HG03108 (cell line): ENCODE data around the gene JARID2.

Experiments
- ATAC-seq: cut with Tn5 transposase; IDR thresholded peaks from one replicate; pipeline ENCODE4 v1.9.1; 2021; ENCODE audit warnings: moderate library complexity; ENCODE audit not compliant: unreplicated experiment

JARID2 gene

DNA sequence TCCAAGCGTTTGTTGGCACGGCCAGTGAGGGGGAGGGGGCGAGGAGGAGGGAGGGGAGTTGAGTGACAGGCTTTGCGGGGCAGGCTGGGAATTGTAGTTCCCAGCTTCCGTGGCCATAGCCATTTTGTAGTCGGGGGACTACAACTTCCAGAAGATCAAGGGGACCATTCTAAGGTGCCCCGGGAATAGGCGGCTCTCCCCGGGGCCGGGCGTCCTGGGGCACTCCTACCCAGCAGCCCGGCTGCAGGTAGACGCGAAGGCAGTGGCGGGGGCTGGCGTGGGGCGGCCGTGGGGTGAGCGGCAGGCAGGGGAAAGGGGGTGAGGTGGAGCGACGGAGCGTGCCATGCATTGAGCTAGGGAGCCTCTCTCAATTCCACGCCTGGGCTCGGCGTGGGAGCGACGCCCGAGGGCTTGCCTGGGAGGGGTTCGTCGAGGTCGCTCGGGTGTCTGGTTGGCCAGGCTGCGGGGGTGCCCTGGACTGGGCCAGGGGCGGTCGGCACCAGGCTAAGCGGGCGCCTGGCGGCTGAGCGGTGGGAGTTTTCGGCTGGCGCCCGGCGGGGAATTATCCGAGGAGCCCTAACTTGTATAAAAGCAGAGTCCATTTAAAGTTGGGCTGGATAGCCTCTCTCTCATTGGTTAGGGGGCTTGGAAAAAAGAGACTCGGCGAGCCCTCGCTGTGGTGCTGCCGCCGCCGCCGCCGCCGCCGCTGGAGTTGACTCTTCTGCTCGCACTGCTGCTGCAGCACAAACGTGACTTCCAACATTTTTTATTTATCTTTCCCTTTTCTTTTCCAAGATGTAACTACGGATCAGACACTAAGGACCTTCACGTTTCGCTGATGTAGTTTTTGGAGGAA lies at the start of gene JARID2:
Gene JARID2, plus strand, starts transcription at position 709 of the 856 bp plus-strand sequence. CDS start 471 bp downstream, outside the sequence.
- ATAC-seq = peak; percentile 44

DNA sequence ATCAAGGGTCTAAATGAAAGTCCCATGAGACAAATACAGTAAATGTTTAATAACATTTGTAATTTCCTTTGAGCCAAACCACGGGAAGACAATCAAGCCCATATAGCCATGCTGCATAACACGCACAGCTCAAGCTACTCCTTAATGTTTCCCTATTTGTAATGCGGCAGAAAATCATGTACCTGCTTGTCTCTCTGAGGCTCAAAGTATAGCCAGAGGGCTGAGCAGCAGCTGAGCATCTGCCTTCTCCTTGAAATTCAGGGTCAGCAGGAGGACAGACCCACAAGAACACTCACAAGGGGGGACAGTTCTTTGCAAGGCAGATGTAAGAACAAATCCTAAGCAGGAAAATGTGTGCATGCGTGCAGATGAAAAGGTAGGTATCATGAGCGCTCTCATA lies 45.8 kb upstream of the JARID2 start:
- ATAC-seq = no peak

DNA sequence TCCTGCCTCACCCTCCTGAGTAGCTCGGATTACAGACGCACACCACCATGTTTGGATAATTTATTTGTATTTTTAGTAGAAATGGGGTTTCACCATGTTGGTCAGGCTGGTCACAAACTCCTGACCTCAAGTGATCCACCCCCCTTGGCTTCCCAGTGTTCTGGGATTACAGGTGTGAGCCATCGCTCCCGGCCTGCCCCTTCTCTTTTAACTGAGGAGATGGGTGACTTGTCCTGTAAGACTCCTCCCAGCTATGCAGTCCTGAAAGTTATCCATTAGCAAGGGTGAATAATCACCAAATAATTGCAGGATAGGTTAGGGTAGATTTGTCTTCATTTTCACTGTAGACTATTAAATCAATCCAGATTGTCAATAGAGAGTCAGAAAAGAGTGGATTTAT lies 40.5 kb upstream of the JARID2 start:
- ATAC-seq = no peak

DNA sequence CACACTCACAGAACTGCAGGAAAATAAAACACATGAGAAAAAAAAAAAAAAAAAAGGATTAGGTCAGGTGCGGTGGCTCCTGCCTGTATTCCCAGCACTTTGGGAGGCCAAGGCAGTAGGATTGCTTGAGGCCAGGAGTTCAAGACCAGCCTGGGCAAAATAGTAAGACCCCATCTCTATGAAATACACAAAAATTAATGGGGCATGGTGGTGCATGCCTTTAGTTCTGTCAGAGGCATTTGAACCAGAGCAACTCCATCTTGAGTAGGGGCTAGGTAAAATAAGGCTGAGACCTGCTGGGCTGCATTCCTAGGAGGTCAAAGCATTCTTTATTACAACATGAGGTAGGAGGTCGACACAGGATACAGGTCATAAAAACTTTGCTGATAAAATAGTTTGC lies 39.0 kb upstream of the JARID2 start:
- ATAC-seq = no peak

DNA sequence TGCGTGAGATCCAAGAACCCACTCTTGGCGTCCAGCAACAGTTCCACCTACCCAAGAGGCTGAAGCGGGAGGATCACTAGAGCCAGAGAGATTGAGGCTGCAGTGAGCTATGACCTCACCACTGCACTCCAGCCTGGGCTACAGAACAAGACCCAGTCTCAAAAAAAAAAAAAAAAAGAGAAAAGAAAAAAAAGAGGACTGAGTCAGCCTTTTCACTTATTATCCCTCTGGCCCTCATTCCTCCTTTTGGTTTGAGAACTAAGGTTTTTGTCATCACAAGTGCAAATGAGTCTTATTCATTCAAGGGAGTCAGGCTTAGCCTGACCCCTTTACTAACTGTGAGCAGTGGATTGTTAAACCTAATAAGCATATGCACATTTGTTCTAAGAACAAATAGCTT lies 37.9 kb upstream of the JARID2 start:
- ATAC-seq = no peak

DNA sequence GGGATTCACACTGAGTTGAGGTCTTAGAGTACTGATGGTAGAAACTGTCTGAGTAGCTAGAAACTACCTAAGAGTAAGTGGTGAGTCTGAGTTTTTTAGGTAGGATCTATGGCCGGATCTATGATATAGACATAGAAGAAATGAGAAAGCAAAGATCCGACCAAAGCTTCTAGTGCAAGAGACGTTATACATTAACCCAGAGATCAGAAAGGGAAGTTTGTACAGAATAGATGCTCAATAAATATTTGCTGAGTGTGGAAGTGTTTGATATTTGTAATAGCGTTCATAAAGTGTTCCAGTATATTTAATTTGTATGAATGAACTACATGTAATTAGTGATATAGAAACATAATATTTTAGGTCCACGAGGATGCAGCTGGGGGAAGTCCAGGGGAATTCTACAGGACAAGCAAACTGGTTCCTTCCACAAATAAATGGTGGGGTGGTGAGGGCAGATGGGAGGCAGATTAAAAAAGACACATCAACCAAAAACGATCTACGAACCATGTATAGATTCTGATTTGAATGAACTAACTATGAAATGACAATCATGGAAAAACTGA lies 31.9 kb upstream of the JARID2 start:
- ATAC-seq = no peak

DNA sequence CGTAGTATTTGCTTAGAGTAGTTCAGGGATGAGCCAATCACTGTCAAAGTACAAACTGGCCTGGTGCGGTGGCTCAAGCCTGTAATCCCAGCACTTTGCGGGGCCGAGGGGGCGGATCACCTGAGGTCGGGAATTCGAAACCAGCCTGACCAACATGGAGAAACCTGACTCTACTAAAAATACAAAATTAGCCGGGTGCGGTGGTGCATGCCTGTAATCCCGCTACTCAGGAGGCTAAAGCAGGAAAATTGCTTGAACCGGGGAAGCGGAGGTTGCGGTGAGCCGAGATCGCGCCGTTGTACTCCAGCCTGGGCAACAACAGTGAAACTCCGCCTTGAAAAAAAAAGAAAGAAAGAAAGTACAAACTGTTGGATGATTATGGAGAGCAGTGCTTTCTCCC lies 27.5 kb upstream of the JARID2 start:
- no peak for ATAC-seq

DNA sequence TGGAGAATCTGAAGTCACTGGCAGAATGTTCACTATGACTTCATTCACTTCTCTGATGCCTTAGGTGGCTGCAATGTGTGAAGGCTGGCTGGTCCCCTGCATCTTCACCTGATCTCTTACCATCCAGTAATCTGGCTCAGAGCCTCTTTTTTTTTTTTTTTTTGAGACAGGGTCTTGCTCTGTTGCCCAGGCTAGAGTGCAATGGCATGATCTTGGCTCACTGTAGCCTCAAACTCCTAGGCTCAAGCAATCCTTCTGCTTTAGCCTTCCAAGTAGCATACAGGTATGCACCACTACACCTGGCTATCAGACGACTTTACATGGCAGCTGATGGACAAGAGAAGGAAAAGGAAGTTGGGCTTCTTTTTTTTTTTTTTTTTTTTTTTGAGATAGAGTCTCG lies 25.8 kb upstream of the JARID2 start:
- no peak for ATAC-seq

DNA sequence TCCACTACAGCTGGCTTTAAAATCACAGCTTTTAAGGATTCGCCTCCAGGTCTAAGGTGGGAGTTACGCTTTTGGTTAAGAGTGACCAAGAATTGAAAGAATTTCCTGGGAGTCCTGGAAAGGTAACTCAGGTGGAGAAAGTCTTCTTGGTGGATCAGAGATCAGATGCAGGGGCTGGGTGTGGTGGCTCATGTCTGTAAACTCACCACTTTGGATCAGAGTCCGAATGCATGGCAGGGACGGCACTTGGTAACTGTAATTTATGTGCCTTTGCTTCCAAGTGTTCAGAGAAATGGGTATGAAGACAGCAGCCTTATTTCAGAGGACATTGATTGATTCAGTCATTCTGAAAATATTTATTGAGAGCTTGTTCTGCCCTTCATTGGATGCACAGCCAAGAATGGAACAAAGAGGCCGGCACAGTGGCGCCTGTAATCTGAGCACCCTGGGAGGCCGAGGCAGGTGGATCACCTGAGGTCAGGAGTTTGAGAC lies 18.0 kb upstream of the JARID2 start:
- no peak for ATAC-seq

DNA sequence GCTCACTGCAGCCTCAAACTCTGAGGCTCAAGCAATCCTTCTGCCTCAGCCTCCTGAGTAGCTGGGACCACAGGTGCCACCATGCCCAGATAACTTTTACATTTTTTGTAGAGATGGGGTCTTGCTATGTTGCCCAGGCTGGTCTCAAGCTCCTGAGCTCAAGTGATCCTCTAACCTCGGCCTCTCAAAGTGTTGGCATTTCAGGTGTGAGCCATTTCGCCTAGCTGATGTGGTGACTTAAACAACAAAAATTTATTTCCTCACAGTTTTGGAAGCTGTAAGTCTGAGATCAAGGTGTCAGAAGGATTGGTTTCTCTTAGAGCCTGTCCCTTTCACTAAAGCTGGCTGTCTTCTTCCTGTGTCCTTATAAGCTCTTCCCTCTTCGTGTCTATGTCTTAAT lies 15.0 kb upstream of the JARID2 start:
- ATAC-seq = no peak

DNA sequence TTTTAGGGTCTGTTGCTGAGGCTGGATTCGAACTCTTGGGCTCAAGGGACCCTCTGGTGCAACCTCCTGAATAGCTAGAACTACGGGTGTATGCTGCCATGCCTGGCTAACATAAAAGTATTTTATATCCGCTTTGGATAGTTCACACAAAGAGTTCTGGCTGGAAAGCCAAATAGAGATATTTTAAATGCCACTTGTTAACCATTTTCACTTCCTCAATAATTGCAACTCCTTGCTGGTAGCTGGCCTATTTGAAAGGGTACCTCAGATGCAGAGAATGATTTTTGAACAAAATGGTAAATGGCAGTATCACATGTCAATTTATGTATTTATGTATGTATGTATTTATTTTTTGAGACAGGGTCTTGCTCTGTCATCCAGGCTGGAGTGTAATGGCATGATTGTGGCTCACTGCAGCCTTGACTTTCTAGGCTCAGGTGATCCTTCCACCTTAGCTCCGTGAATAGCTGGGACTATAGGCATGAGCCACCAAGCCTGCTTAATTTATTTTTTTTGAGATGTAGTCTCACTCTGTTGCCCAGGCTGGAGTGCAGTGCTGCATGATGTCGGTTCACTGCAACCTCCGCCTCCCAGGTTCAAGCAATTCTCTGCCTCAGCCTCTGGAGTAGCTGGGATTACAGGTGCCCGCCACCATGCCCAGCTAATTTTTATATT lies 12.9 kb upstream of the JARID2 start:
- no peak for ATAC-seq

DNA sequence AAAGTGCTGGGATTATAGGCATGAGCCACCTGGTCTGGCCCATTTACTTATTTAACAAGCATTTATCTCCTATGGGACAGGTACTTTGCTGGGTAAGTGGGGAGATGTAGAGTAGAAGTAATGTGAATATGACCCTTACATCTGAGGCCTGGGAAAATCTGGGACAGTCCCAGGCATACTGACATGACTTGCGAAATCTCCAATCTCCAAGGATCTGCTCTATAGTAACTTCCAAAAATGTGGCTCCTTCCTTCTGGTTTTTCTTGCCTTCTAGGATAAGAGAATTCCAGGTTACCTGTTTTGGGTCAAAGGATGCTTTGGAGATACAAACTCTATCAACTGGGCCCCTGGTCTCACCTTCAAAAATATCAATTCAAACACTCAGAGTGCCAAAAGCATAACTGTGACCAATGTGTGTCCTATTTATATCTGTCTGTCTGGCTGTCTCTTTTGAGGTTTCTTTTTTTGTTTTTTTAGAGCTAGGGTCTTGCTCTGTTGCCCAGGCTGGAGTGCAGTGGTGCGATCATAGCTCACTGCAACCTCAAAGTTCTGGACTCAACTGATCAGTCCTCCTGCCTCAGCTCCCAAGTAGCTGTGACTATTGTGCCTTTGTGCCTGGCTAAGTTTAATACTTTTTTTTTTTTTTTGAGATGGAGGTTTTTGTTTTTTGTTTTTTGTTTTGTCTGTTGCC lies 11.7 kb upstream of the JARID2 start:
- ATAC-seq = no peak

DNA sequence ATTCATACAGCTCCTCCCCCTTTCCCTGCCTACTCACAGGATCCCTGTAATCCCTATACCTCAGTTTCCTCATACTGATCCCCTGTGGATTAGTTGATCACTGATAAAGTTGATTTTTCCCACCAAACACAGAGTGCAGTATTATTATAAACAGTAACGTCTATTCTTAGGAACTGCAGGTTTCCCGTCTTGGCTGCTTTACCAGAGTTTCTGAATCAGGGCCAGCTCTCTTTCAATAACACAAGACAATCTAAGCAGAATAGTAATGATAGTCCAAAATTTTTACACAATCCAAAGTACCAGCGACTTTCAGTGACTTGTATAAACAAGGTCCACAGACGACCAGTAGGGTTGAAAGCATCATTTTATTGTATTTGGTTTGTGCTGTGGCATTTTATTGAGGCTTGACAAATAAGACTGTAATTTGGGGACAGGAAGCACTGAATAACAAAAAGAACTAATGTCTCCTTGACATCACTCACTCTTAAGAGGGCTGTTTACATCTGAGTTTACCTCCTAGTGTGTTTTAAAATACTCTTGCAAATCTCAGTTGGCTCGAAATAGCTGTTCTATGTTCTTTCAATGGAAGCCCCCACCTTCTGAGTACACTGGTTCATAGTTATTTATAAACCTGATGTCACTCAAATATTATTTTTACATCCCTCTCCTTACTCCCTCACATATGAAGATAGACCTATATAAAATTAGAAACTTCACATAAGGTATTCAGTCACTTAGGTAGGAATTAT lies 6.1 kb upstream of the JARID2 start:
- no peak for ATAC-seq

DNA sequence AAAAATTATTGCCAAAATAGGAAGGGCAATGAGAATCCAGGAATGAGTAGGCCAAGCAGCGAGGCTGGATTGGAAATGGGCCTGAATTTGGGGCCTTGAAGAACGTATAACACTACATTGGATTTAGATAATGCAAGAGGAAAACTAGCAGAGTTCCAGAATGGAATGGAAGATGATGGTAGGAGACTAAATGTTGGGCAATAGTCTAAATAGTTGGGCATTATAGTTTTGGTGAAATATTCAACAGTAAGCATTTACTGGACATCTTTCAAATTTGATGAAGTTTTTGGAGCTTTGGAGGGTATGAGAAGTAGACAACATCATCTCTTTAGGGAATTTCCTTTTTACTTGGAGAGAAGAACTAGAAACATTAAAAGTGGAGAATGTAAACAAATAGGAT lies 3.4 kb upstream of the JARID2 start:
- no peak for ATAC-seq

DNA sequence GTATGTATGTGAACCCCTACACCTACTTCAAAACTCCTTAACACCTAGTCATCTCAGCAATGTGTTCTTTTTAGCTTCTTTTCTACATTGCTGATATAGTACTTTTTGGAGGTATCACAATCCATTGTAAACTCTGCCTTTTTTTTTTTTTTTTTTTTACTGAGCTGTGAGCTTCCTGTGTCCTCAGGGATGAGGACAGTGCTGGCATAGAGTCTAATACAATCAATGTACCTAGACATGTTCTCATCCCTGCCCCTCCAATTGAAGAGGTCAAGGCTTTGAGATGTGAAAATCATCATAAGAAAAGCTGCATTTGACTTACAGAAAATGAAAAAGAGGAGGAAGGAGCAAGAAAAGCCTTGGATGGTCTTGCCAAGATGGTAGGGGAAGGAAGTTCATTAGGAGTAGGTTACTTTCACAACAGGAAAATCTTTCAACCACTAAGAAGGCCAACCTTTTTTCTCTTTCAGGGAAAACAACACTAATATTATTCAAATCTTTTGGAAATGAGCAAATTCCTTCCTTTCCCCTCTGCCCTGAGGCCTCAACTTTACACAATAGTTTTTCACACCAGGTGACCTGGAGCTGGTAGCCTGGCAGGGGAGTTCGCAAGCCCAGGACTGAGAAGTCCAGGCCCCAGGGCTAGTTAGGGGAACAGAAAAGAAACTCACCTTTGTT lies 2.8 kb upstream of the JARID2 start:
- ATAC-seq = no peak

DNA sequence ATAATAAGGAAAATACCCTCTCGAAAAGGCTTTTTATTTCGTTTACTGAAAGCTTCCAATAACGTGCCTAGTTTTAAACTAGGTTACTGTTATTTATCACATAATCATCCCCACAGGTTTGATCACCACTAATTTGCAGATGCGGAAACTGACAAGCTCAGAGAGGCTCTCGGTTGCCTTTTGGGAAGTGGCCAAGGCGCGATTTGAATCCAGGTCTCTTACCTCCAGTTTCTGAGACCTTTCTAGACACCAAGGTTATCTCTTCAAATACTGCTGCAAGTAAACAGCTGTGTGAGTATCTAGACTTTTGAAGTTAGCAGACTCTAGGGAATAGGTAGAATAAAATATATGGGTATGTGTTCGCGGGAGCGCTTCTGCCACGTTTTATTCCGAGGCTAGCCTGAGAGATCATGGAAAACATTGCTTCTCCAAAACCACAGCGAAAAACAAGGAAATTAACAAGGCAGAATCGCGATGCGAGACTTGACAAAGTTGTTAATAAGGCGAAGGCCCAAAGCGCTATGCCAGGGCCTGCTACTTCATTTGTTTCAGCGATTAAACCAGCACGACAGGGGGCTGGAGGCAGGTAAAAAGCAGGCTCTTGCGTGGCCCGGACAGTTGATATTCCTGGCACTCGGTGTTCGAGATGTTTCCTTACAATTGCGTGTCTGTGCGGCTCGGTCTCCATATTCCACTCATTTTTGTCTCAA lies 1.8 kb upstream of the JARID2 start:
- ATAC-seq = no peak

DNA sequence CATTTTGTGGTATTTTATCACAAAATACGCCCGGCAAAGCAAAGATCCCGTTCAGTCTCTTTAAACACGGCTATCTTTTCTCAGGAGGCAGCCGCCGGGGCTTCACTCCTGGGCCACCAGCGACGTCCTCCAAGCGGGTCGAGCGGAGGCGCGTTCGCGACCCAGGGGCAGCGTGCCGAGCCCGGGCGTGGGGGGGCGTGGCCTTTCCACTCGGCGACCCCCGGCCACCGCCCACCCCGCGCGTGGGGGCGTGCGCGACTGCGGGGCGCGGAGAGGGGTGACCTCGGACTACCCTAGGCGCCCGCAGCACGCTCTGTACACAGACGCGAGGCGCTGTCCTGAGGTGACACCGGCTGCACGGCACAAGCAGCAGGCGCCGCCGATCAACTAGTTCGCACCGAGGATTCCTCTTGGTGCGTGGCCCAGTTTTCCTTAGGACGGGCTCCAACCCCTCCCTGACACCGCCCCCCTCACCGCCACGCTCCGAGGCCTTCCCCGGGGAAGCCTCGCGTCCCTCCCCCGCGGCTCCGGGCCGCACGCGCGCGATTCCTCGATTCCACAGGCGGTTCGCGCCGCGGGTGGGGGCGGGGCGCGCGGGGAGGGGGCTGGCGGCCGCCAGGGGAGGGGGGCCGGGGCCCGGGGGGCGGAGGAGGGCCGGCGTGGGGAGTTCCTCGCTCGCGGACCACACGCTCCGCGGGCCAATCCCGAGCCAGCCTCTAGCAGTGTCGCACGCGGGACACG lies 1.1 kb upstream of the JARID2 start:
- peak; percentile 12 for ATAC-seq

DNA sequence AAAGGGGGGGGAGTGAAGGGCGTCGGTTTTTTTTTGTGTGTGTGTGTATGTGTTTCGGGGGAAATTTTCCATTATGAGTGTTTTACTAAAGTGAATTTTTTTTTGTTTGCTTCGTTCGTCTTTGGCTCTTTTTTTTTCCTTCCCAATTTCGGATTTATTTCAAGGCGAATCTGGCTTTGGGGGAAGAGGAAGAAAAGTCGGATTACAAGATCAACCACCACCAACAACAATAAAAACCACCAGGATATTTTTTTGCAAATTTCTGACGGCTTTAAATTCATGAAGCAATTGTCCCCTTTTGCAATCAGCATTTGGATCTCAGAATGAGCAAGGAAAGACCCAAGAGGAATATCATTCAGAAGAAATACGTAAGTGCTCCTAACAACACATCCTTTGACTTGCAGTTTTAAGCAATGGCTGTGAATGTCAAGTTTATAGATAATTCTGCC lies 372 bp downstream of the JARID2 start:
- no peak for ATAC-seq
